Stimulated activated naive CD8-positive, alpha-beta T cell treated with anti-CD3 and anti-CD28 coated beads, Interleukin-15, amount 100 ng/mL, for 72 hours (primary cell): Measurements from ENCODE around the gene ELAVL1.
"Not testable (repeated sequence)": the region's sequence is repeated elsewhere in the genome, so short reads cannot be mapped to it uniquely, and the experiment has no call there.

Source experiments
- ATAC-seq: fragments of 150-1000 bp; cut with Tn5 transposase; 2 replicates; pipeline ENCODE4 v1.10.0; 2021; ENCODE audit warnings: mild to moderate bottlenecking, moderate library complexity
- DNase-seq, 2 donors: peaks; one replicate each; pipeline ENCODE4 v3.0.0; 2021 to 2022
- H3K27ac Mint-ChIP-seq, 2 donors: one replicate each; pipeline ENCODE4 v1.8.0; 2022; ENCODE audit warnings: mild to moderate bottlenecking in 2 of 2, mixed read lengths in 2 of 2, moderate library complexity in 2 of 2
- H3K27me3 Mint-ChIP-seq: one replicate; pipeline ENCODE4 v1.8.0; 2022; ENCODE audit warnings: mixed read lengths
- H3K4me1 Mint-ChIP-seq: one replicate; pipeline ENCODE4 v1.8.0; 2022; ENCODE audit warnings: mild to moderate bottlenecking, mixed read lengths
- H3K4me3 Mint-ChIP-seq, 2 donors: one replicate each; pipeline ENCODE4 v1.8.0; 2022; ENCODE audit warnings: mild to moderate bottlenecking in 2 of 2, mixed read lengths in 2 of 2, moderate library complexity in 1 of 2
- H3K9me3 Mint-ChIP-seq, 2 donors: one replicate each; pipeline ENCODE4 v1.8.0; 2022; ENCODE audit warnings: mixed read lengths in 2 of 2

The ELAVL1 gene

GRCh38 chr19:8005534-8006256 is at the start of gene ELAVL1:
Gene ELAVL1 (minus strand): TSS chr19:8005641. CDS start chr19:7991815, 13,826 bp downstream.
- peak; percentile 91 to 92 for DNase-seq
- peak; percentile 93 for ATAC-seq
- peak within 1 kb of the TSS; percentile 95 to 98 for H3K4me3 Mint-ChIP-seq
- peaks cover 39% of the 10 kb centered on the region for H3K4me1 Mint-ChIP-seq
- H3K9me3 Mint-ChIP-seq, result no peaks in the 10 kb centered on the region
- H3K27me3 Mint-ChIP-seq, result no peaks in the 10 kb centered on the region
- H3K27ac Mint-ChIP-seq, result peak within 1 kb of the TSS; percentile 87 to 90

- peaks cover 31% of the 10 kb centered on the region for H3K4me1 Mint-ChIP-seq
- H3K27me3 Mint-ChIP-seq, result no peaks in the 10 kb centered on the region
- no peaks in the 10 kb centered on the region for H3K9me3 Mint-ChIP-seq
- DNase-seq, result no peak
- no peak overlapping the region for H3K4me3 Mint-ChIP-seq
- H3K27ac Mint-ChIP-seq, result no peak overlapping the region
- ATAC-seq, result no peak
Measured at GRCh38 chr19:8054169-8054568, 48.7 kb upstream of the ELAVL1 start.

- peaks cover 31% of the 10 kb centered on the region for H3K4me1 Mint-ChIP-seq
- no peaks in the 10 kb centered on the region for H3K9me3 Mint-ChIP-seq
- H3K27ac Mint-ChIP-seq, result peak within 1 kb of the TSS; percentile 70 to 92
- peak within 1 kb of the TSS; percentile 6 to 50 for H3K4me3 Mint-ChIP-seq
- no peak for ATAC-seq
- H3K27me3 Mint-ChIP-seq, result no peaks in the 10 kb centered on the region
- DNase-seq, result no peak
Measured at GRCh38 chr19:8052464-8052859, 47.0 kb upstream of the ELAVL1 start, which contains the start of gene CCL25. Gene CCL25 (plus strand): TSS chr19:8052760. CDS start chr19:8053050, 290 bp downstream.

DNA sequence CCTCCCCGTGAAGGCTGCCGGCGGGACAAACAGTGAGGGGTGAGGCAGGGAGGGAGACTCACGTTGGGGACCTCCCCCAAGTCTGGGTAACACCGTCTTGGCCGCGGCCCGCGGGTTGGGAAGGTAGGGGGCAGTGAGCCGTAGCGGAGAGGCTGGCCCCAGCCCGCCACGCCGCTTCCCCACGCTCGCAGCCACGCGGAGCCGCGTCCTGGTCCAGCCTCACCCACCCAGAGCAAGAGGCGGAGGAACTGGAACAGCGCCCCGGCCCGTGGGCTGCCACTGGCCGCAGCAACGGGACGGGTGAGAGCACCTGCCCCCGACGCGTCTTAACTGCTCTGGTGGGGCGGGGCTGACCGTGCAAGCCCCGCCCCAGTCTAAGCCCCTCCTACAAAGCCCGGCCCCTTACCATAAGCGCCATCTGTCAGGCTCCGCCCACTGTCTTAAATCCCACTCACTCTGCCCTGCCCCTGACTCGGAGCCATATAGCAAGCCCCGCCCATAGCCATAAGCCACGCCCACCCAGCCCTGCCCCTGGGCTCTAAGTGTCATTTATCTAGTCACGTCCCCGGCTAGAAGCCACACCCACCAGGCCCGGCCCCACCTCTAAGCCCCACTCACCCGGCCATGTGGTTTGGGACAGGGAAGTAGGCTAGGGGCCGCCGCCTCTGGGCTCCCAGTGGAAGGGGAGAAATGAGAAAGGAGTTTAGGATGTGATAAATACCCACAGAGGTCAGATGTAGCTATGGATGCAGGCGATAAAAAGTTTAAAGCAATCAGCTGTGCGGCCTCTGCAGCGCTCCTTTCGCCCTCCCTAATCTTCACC is 45.0 kb upstream of the ELAVL1 start:
- peaks cover 38% of the 10 kb centered on the region for H3K4me1 Mint-ChIP-seq
- peak; percentile 88 for ATAC-seq
- no peaks in the 10 kb centered on the region for H3K9me3 Mint-ChIP-seq
- H3K27ac Mint-ChIP-seq, result peak overlapping the region in 1 of 2 donors; percentile 25
- peak; percentile 88 to 90 for DNase-seq
- no peaks in the 10 kb centered on the region for H3K27me3 Mint-ChIP-seq
- peak overlapping the region; percentile 63 to 79 for H3K4me3 Mint-ChIP-seq

DNA sequence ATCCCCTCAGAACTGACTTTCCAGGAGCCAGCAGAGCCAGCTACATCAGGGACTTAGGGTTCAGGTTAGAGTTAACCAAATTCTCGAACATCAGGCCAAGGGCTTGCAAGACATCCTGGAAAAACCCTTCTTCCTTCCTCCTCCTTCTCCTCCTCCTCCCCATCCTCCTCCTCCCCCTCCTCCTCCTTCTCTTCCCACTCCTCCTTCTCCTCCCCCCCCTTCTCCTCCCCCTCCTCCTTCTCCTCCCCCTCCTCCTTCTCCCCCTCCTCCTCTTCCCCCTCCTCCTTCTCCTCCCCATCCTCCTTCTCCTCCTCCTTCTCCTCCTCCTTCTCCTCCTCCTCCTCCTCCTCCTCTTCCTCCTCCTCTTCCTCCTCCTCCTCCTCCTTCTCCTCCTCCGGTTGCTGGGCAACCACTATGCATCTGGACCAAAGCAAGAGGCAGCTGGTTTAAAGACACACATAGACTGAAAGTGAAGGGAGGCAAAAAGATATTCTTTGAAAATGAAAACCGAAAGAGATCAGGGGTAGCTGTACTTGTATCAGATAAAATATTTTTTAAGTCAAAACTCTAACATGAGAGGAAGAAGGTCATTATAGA is 41.2 kb upstream of the ELAVL1 start:
- DNase-seq, result no peak
- Mint-ChIP-seq H3K27me3 (peaks cover 11% of the 10 kb centered on the region), H3K27ac (no peak overlapping the region), H3K4me1 (peaks cover 20% of the 10 kb centered on the region), H3K4me3 (no peak overlapping the region), H3K9me3 (no peaks in the 10 kb centered on the region)
- no peak for ATAC-seq

- H3K27me3 Mint-ChIP-seq, result peaks cover 18% of the 10 kb centered on the region
- H3K27ac Mint-ChIP-seq, result no peak overlapping the region
- H3K4me3 Mint-ChIP-seq, result no peak overlapping the region
- H3K9me3 Mint-ChIP-seq, result no peaks in the 10 kb centered on the region
- peaks cover 17% of the 10 kb centered on the region for H3K4me1 Mint-ChIP-seq
- DNase-seq (no peak), ATAC-seq (no peak)
Measured at GRCh38 chr19:8045872-8046568, 40.6 kb upstream of the ELAVL1 start.

- peaks cover 7% of the 10 kb centered on the region for H3K4me1 Mint-ChIP-seq
- H3K4me3 Mint-ChIP-seq, result no peak overlapping the region
- no peaks in the 10 kb centered on the region for H3K9me3 Mint-ChIP-seq
- H3K27me3 Mint-ChIP-seq, result peaks cover 21% of the 10 kb centered on the region
- DNase-seq (no peak), ATAC-seq (no peak)
- no peak overlapping the region for H3K27ac Mint-ChIP-seq
Measured at GRCh38 chr19:8044018-8044417, 38.6 kb upstream of the ELAVL1 start.

GRCh38 chr19:8042900-8043299 is 37.5 kb upstream of the ELAVL1 start:
- no peak for DNase-seq
- peaks cover 21% of the 10 kb centered on the region for H3K27me3 Mint-ChIP-seq
- peaks cover 7% of the 10 kb centered on the region for H3K4me1 Mint-ChIP-seq
- H3K9me3 Mint-ChIP-seq, result no peaks in the 10 kb centered on the region
- H3K4me3 Mint-ChIP-seq, result no peak overlapping the region
- no peak for ATAC-seq
- H3K27ac Mint-ChIP-seq, result no peak overlapping the region

GRCh38 chr19:8041531-8041931 is 36.1 kb upstream of the ELAVL1 start:
- H3K4me1 Mint-ChIP-seq, result peaks cover under 1% of the 10 kb centered on the region
- no peak overlapping the region for H3K4me3 Mint-ChIP-seq
- H3K9me3 Mint-ChIP-seq, result no peaks in the 10 kb centered on the region
- ATAC-seq (no peak), DNase-seq (no peak)
- peak overlapping the region in 1 of 2 donors; percentile 78 for H3K27ac Mint-ChIP-seq
- H3K27me3 Mint-ChIP-seq, result peaks cover 31% of the 10 kb centered on the region

- no peak for ATAC-seq
- peaks cover 35% of the 10 kb centered on the region for H3K27me3 Mint-ChIP-seq
- H3K4me1 Mint-ChIP-seq, result no peaks in the 10 kb centered on the region
- H3K9me3 Mint-ChIP-seq, result no peaks in the 10 kb centered on the region
- DNase-seq, result no peak
- H3K4me3 Mint-ChIP-seq, result no peak overlapping the region
- H3K27ac Mint-ChIP-seq, result no peak overlapping the region
Measured at GRCh38 chr19:8039231-8039630, 33.8 kb upstream of the ELAVL1 start.

DNA sequence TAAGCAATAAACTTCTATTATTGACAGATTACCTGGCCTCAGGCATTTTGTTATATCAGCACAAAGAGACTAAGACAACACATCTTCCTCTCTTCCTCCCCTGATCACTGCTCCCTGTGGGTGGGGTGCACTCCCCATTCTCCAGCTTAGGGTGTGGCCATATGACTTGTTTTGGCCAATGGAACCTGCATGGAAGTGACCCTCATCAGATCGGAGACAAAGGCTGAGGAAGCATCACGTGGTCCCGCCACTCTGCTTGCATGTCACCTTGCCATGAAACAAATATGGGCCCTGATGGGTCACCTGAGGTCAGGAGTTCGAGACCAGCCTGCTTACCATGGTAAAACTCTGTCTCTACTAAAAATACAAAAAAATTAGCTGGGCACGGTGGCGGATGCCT is 33.4 kb upstream of the ELAVL1 start:
- ATAC-seq, result no peak
- Mint-ChIP-seq H3K4me1 (no peaks in the 10 kb centered on the region), H3K9me3 (no peaks in the 10 kb centered on the region), H3K27me3 (peaks cover 31% of the 10 kb centered on the region), H3K4me3 (no peak overlapping the region), H3K27ac (no peak overlapping the region)
- no peak for DNase-seq

DNA sequence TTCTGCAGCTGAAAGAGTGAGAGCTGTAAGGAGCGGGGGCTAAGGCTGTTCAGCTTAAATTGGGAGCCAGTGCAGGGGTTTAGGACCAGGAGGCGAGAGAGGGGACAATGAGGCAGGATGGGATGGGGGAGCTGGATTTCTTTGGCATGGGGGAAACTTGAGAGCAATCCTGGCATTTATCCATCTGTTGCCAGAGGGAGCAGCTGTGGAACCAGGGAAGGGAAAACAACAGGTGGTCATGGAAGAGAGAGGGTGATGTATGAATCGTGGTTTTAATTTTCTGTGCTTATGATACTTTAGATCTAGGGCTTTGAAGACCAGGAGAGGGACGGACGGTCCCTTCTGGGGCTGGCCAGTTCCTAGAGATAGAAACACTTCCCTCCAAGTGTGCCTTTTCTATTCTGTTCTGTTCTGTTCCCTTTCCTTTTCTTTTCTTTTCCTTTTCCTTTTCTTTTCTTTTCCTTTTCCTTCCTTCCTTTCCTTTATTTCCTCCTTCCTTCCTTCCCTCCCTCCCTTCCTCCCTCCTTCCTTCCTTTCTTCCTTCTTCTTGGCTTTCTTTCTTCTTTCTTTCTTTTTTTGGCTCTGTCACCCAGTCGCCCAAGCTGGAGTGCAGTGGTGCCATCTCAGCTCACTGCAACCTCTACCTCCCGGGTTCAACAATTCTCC is 31.1 kb upstream of the ELAVL1 start:
- H3K27ac Mint-ChIP-seq, result no peak overlapping the region
- no peaks in the 10 kb centered on the region for H3K4me1 Mint-ChIP-seq
- peaks cover 32% of the 10 kb centered on the region for H3K27me3 Mint-ChIP-seq
- H3K4me3 Mint-ChIP-seq, result no peak overlapping the region
- no peak for DNase-seq
- no peaks in the 10 kb centered on the region for H3K9me3 Mint-ChIP-seq
- no peak for ATAC-seq

- peaks cover 23% of the 10 kb centered on the region for H3K27me3 Mint-ChIP-seq
- H3K4me1 Mint-ChIP-seq, result no peaks in the 10 kb centered on the region
- ATAC-seq (no peak), DNase-seq (no peak)
- H3K4me3 Mint-ChIP-seq, result no peak overlapping the region
- H3K27ac Mint-ChIP-seq, result no peak overlapping the region
- H3K9me3 Mint-ChIP-seq, result no peaks in the 10 kb centered on the region
Measured at GRCh38 chr19:8034178-8034525, 28.7 kb upstream of the ELAVL1 start.

GRCh38 chr19:8033287-8034177 is 28.1 kb upstream of the ELAVL1 start:
- not testable (repeated sequence) for H3K4me1 Mint-ChIP-seq, H3K9me3 Mint-ChIP-seq, ATAC-seq, DNase-seq, H3K4me3 Mint-ChIP-seq, H3K27ac Mint-ChIP-seq
- peaks cover 23% of the 10 kb centered on the region for H3K27me3 Mint-ChIP-seq
